ENCODE measurements around the gene FOXE3.

Gene FOXE3

DNA sequence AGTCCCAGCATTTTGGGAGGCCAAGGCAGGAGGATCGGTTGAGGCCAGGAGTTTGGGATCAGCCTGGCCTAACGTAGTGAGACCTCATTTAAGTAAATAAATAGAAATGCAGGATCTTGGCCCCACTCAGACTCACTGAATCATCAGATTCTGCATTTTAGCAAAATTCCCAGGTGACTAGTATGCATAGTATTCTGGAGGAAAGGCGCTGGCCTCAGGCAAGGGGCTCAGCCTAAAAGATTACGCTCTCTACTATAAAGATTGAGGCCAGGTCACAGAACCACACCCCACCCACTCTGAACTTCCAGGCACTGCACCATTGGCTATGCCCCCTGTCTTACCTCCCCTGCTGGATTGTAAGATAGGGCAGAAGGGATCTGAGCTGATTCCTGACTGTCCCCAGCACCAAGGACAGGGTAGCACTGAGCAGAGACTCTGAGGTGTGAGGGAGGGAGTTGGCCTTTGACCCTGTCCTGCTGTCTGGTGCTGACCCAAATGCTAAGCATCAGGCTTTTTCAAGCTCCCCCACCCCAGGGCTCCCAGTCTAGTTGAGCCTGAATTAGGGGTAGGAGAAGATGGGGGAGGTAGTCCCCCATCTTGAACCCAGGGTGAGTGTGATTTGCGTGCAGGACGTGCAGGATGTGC, 2.7 kb downstream of the FOXE3 start:
- Histone ChIP-seq H3K4me1 (ENCODE audit: control insufficient read depth in 1 of 2, insufficient read depth in 2 of 2, low read length in 2 of 2) (peaks cover 2 to 9% of the 10 kb centered on the region in 2 experiments), H2BK5ac (ENCODE audit: low read depth, low read length, poor library complexity) (no peak overlapping the region), H3K23ac (ENCODE audit: low read length) (no peak overlapping the region), H3K4me2 (ENCODE audit: low read length) (no peak overlapping the region), H4K91ac (ENCODE audit: low read depth, low read length) (no peak overlapping the region), H4K12ac (ENCODE audit: low read depth, low read length) (no peak overlapping the region), H3K9me3 (ENCODE audit: insufficient read depth, low read depth, low read length) (peaks cover 3% of the 10 kb centered on the region), H3K27ac (ENCODE audit: low read depth, low read length) (no peak overlapping the region), H3K14ac (ENCODE audit: low read length) (no peak overlapping the region), H3K9ac (ENCODE audit: low read length) (no peak overlapping the region), H3K4me3 (ENCODE audit: low read depth, low read length) (no peak overlapping the region), H3K4ac (ENCODE audit: low read depth, low read length) (no peak overlapping the region), H2BK120ac (ENCODE audit: insufficient read depth, low read length, poor library complexity) (no peak overlapping the region), H3K79me1 (ENCODE audit: low read length) (no peaks in the 10 kb centered on the region), H4K8ac (ENCODE audit: low read depth, low read length) (no peak overlapping the region), H3K27me3 (ENCODE audit: insufficient read depth, low read length) (peaks cover 34% of the 10 kb centered on the region), H2AFZ (ENCODE audit: insufficient read depth, low read length, poor library complexity) (no peak overlapping the region), H2BK12ac (ENCODE audit: low read length) (no peak overlapping the region), H2AK5ac (ENCODE audit: low read length) (no peak overlapping the region), H3K18ac (ENCODE audit: low read length) (no peak overlapping the region), H3K79me2 (ENCODE audit: control insufficient read depth, insufficient read depth, low read length, poor library complexity) (no peaks in the 10 kb centered on the region), H3K36me3 (ENCODE audit: control insufficient read depth in 1 of 2, insufficient read depth in 2 of 2, low read length in 2 of 2) (no peaks in the 10 kb centered on the region)
- peak; percentile 71 to 76 for DNase-seq
- WGBS (ENCODE audit: extremely low coverage, insufficient coverage, insufficient read length): no CpG with 5 or more reads among the region's 6 CpGs

DNA sequence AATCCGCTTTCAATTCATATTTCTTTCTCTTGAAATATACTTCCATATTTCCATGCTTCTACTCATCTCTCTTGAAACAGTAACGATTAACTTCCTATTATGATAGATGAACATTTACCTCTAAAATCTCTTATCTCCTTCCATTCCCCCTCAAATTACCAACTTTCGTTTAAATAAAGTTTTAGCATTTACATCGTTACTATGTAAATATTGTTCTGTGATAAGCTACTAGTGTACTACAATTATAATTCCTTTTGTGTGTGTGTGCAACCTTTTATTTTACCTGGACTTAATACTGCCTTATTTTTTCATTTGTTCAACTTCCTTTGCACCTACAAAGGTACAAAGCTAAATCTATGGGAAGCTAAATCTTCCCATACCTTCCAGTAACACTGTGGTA, 4.5 kb downstream of the FOXE3 start:
- Histone ChIP-seq H2BK12ac (ENCODE audit: low read length) (no peak overlapping the region), H3K27me3 (ENCODE audit: insufficient read depth, low read length) (peaks cover 34% of the 10 kb centered on the region), H2AFZ (ENCODE audit: insufficient read depth, low read length, poor library complexity) (no peak overlapping the region), H3K4me3 (ENCODE audit: low read depth, low read length) (no peak overlapping the region), H4K12ac (ENCODE audit: low read depth, low read length) (no peak overlapping the region), H3K23ac (ENCODE audit: low read length) (no peak overlapping the region), H2BK120ac (ENCODE audit: insufficient read depth, low read length, poor library complexity) (no peak overlapping the region), H3K79me2 (ENCODE audit: control insufficient read depth, insufficient read depth, low read length, poor library complexity) (no peaks in the 10 kb centered on the region), H3K14ac (ENCODE audit: low read length) (no peak overlapping the region), H4K91ac (ENCODE audit: low read depth, low read length) (no peak overlapping the region), H3K79me1 (ENCODE audit: low read length) (no peaks in the 10 kb centered on the region), H3K18ac (ENCODE audit: low read length) (no peak overlapping the region), H3K4ac (ENCODE audit: low read depth, low read length) (no peak overlapping the region), H3K36me3 (ENCODE audit: control insufficient read depth in 1 of 2, insufficient read depth in 2 of 2, low read length in 2 of 2) (no peaks in the 10 kb centered on the region), H2AK5ac (ENCODE audit: low read length) (no peak overlapping the region), H3K4me1 (ENCODE audit: control insufficient read depth in 1 of 2, insufficient read depth in 2 of 2, low read length in 2 of 2) (peaks cover 2 to 9% of the 10 kb centered on the region in 2 experiments), H2BK5ac (ENCODE audit: low read depth, low read length, poor library complexity) (no peak overlapping the region), H4K8ac (ENCODE audit: low read depth, low read length) (no peak overlapping the region), H3K9me3 (ENCODE audit: insufficient read depth, low read depth, low read length) (peaks cover 3% of the 10 kb centered on the region), H3K9ac (ENCODE audit: low read length) (no peak overlapping the region), H3K4me2 (ENCODE audit: low read length) (no peak overlapping the region), H3K27ac (ENCODE audit: low read depth, low read length) (no peak overlapping the region)
- 100% methylated on average over 3 of the region's 4 CpGs for WGBS (ENCODE audit: extremely low coverage, insufficient coverage, insufficient read length)
- DNase-seq: no peak

GRCh38 chr1:47423872-47424271, 7.8 kb downstream of the FOXE3 start:
- H3K79me1 ChIP-seq (ENCODE audit: low read length): no peaks in the 10 kb centered on the region
- no peak overlapping the region for H3K14ac ChIP-seq (ENCODE audit: low read length)
- H2AFZ ChIP-seq (ENCODE audit: insufficient read depth, low read length, poor library complexity): no peak overlapping the region
- H3K9me3 ChIP-seq (ENCODE audit: insufficient read depth, low read depth, low read length): peaks cover 1% of the 10 kb centered on the region
- no peaks in the 10 kb centered on the region for H3K4me1 ChIP-seq (ENCODE audit: control insufficient read depth in 1 of 2, insufficient read depth in 2 of 2, low read length in 2 of 2)
- H3K36me3 ChIP-seq (ENCODE audit: control insufficient read depth in 1 of 2, insufficient read depth in 2 of 2, low read length in 2 of 2): no peaks in the 10 kb centered on the region
- H3K4ac ChIP-seq (ENCODE audit: low read depth, low read length): no peak overlapping the region
- H4K8ac ChIP-seq (ENCODE audit: low read depth, low read length): no peak overlapping the region
- WGBS (ENCODE audit: extremely low coverage, insufficient coverage, insufficient read length): no CpG with 5 or more reads among the region's 2 CpGs
- H3K23ac ChIP-seq (ENCODE audit: low read length): no peak overlapping the region
- peaks cover 19% of the 10 kb centered on the region for H3K27me3 ChIP-seq (ENCODE audit: insufficient read depth, low read length)
- H3K27ac ChIP-seq (ENCODE audit: low read depth, low read length): no peak overlapping the region
- H3K4me3 ChIP-seq (ENCODE audit: low read depth, low read length): no peak overlapping the region
- H2BK120ac ChIP-seq (ENCODE audit: insufficient read depth, low read length, poor library complexity): no peak overlapping the region
- no peak overlapping the region for H4K91ac ChIP-seq (ENCODE audit: low read depth, low read length)
- no peak overlapping the region for H3K9ac ChIP-seq (ENCODE audit: low read length)
- no peak overlapping the region for H3K18ac ChIP-seq (ENCODE audit: low read length)
- H2AK5ac ChIP-seq (ENCODE audit: low read length): no peak overlapping the region
- H2BK5ac ChIP-seq (ENCODE audit: low read depth, low read length, poor library complexity): no peak overlapping the region
- no peaks in the 10 kb centered on the region for H3K79me2 ChIP-seq (ENCODE audit: control insufficient read depth, insufficient read depth, low read length, poor library complexity)
- no peak for DNase-seq
- no peak overlapping the region for H3K4me2 ChIP-seq (ENCODE audit: low read length)
- no peak overlapping the region for H2BK12ac ChIP-seq (ENCODE audit: low read length)
- no peak overlapping the region for H4K12ac ChIP-seq (ENCODE audit: low read depth, low read length)

DNA sequence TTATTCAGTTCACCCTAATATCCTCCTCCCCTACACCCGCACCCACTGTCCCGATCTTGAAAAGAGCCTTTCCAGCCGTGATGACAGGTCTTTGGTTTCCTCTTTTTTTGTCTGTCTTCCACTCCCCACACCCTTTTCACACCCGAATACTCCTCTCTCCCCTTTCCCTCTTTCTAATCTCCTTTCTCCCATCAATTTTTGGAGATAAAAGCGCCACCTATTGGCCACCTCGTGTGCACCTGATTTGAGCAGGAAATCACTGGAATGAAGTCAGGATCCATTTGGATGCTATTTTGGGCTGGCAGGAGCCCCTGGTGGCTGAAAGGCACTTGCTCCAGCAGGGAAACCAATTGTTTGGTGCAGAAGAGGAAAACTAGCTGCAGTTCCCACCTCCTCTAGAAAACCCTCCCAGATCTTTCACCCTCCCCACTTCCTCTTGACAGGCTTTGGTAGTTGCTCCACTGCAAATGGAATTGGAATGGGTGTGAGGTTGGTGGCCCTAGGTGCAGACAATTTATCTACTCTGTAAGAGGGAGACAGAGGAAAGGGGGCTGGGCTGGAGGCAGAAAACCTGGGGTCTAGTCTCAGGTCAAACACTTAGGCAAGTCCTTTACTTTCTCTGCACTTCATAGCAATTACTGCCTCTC, 8.4 kb downstream of the FOXE3 start:
- 100% methylated on average over 1 of the region's 6 CpGs for WGBS (ENCODE audit: extremely low coverage, insufficient coverage, insufficient read length)
- H3K27ac ChIP-seq (ENCODE audit: low read depth, low read length): no peak overlapping the region
- no peak overlapping the region for H3K4ac ChIP-seq (ENCODE audit: low read depth, low read length)
- H3K23ac ChIP-seq (ENCODE audit: low read length): no peak overlapping the region
- no peak overlapping the region for H3K4me2 ChIP-seq (ENCODE audit: low read length)
- H3K36me3 ChIP-seq (ENCODE audit: control insufficient read depth in 1 of 2, insufficient read depth in 2 of 2, low read length in 2 of 2): no peaks in the 10 kb centered on the region
- H3K27me3 ChIP-seq (ENCODE audit: insufficient read depth, low read length): peaks cover 20% of the 10 kb centered on the region
- no peak overlapping the region for H3K18ac ChIP-seq (ENCODE audit: low read length)
- no peaks in the 10 kb centered on the region for H3K79me2 ChIP-seq (ENCODE audit: control insufficient read depth, insufficient read depth, low read length, poor library complexity)
- H3K14ac ChIP-seq (ENCODE audit: low read length): no peak overlapping the region
- DNase-seq: peak in 1 of 2 donors; percentile 70
- no peaks in the 10 kb centered on the region for H3K79me1 ChIP-seq (ENCODE audit: low read length)
- no peak overlapping the region for H2BK12ac ChIP-seq (ENCODE audit: low read length)
- H4K12ac ChIP-seq (ENCODE audit: low read depth, low read length): no peak overlapping the region
- H3K4me3 ChIP-seq (ENCODE audit: low read depth, low read length): no peak overlapping the region
- no peak overlapping the region for H2AFZ ChIP-seq (ENCODE audit: insufficient read depth, low read length, poor library complexity)
- H2BK120ac ChIP-seq (ENCODE audit: insufficient read depth, low read length, poor library complexity): no peak overlapping the region
- H4K91ac ChIP-seq (ENCODE audit: low read depth, low read length): no peak overlapping the region
- H3K9me3 ChIP-seq (ENCODE audit: insufficient read depth, low read depth, low read length): no peaks in the 10 kb centered on the region
- H3K9ac ChIP-seq (ENCODE audit: low read length): no peak overlapping the region
- H3K4me1 ChIP-seq (ENCODE audit: control insufficient read depth in 1 of 2, insufficient read depth in 2 of 2, low read length in 2 of 2): no peaks in the 10 kb centered on the region
- H2AK5ac ChIP-seq (ENCODE audit: low read length): no peak overlapping the region
- H4K8ac ChIP-seq (ENCODE audit: low read depth, low read length): no peak overlapping the region
- H2BK5ac ChIP-seq (ENCODE audit: low read depth, low read length, poor library complexity): no peak overlapping the region

Data from trophoblast cell (in vitro differentiated cells and primary cell).